ENCODE data around the gene VEGFB. TPM values are rescaled to one million over a fixed set of nuclear protein-coding genes. Genes with fewer than 3 reads are reported as not detected.

The VEGFB gene
- polyA plus RNA-seq, 2 of the 4 experiments (the other 2 are of a cell fraction), result 6.8 to 26.5 TPM

GRCh38 chr11:64264371-64264852 is 30.0 kb downstream of the VEGFB start:
- H3K9me3 ChIP-seq, result no peaks in the 10 kb centered on the region
- no peak overlapping the region for H3K4me2 ChIP-seq
- no peak overlapping the region for H3K27ac ChIP-seq
- ChIA-PET CTCF (interaction anchor here (1.1 to 16.0 kb wide), 6 partner anchors 12 to 91 kb away, joined by 3 to 220 read pairs (median 4); partner anchors contain the start of genes CATSPERZ, ESRRA, PLCB3 and PPP1R14B), POLR2A (no interaction called here)
- FAIRE-seq (no peak), ATAC-seq (no peak), DNase-seq (ENCODE audit: low read depth in 1 of 2, low spot score in 1 of 2) (no peak)
- H3K4me1 ChIP-seq, result peaks cover 14% of the 10 kb centered on the region
- no peak for TF ChIP-seq RFX5 (IDR thresholded peaks at IDR 0.05)
- no peak for TF ChIP-seq FOXS1 (CRISPR knock-in tag; IDR thresholded peaks at IDR 0.05)
- TF ChIP-seq SREBF2 (IDR thresholded peaks at IDR 0.05), result no peak
- TF ChIP-seq MAZ (IDR thresholded peaks at IDR 0.05; ENCODE audit: borderline replicate concordance, low read depth, low read length), result no peak
- no peak for TF ChIP-seq HDAC2 (IDR thresholded peaks at IDR 0.05)
- TF ChIP-seq, protein P1, sequence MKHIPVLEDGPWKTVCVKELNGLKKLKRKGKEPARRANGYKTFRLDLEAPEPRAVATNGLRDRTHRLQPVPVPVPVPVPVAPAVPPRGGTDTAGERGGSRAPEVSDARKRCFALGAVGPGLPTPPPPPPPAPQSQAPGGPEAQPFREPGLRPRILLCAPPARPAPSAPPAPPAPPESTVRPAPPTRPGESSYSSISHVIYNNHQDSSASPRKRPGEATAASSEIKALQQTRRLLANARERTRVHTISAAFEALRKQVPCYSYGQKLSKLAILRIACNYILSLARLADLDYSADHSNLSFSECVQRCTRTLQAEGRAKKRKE (CRISPR knock-in tag; IDR thresholded peaks at IDR 0.05; ENCODE audit: low read depth), result no peak
- no peak for TF ChIP-seq CHD2 (IDR thresholded peaks at IDR 0.05; ENCODE audit: low read length, partially characterized antibody)
- TF ChIP-seq ZFP36 (IDR thresholded peaks at IDR 0.05; ENCODE audit: borderline replicate concordance, partially characterized antibody), result no peak
- TF ChIP-seq BCL3 (IDR thresholded peaks at IDR 0.05), result no peak
- TF ChIP-seq, protein P2, sequence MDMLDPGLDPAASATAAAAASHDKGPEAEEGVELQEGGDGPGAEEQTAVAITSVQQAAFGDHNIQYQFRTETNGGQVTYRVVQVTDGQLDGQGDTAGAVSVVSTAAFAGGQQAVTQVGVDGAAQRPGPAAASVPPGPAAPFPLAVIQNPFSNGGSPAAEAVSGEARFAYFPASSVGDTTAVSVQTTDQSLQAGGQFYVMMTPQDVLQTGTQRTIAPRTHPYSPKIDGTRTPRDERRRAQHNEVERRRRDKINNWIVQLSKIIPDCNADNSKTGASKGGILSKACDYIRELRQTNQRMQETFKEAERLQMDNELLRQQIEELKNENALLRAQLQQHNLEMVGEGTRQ (IDR thresholded peaks at IDR 0.05), result no peak
- TF ChIP-seq POLR2AphosphoS2 (conservative IDR thresholded peaks at IDR 0.05; ENCODE audit: low read length), result no peak
- TF ChIP-seq, protein P3, sequence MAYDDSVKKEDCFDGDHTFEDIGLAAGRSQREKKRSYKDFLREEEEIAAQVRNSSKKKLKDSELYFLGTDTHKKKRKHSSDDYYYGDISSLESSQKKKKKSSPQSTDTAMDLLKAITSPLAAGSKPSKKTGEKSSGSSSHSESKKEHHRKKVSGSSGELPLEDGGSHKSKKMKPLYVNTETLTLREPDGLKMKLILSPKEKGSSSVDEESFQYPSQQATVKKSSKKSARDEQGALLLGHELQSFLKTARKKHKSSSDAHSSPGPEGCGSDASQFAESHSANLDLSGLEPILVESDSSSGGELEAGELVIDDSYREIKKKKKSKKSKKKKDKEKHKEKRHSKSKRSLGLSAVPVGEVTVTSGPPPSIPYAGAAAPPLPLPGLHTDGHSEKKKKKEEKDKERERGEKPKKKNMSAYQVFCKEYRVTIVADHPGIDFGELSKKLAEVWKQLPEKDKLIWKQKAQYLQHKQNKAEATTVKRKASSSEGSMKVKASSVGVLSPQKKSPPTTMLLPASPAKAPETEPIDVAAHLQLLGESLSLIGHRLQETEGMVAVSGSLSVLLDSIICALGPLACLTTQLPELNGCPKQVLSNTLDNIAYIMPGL (CRISPR knock-in tag; IDR thresholded peaks at IDR 0.05; ENCODE audit: borderline replicate concordance), result no peak
- no peak for TF ChIP-seq POLR2A (IDR thresholded peaks at IDR 0.05; ENCODE audit: low read length)
- TF ChIP-seq HES2 (IDR thresholded peaks at IDR 0.05), result no peak
- 91% methylated on average over 10 of the region's 10 CpGs for WGBS (ENCODE audit: missing lambda C conversion rate)
- H3K4me3 ChIP-seq, result no peak overlapping the region

- Histone ChIP-seq H3K27ac (no peak overlapping the region), H3K9me3 (no peaks in the 10 kb centered on the region), H3K4me1 (peaks cover 14% of the 10 kb centered on the region), H3K4me3 (no peak overlapping the region), H3K4me2 (no peak overlapping the region)
- ChIA-PET CTCF (interaction anchor here (1.2 to 16.0 kb wide), 5 partner anchors 11 to 37 kb away, joined by 3 to 220 read pairs (median 5); partner anchors contain the start of genes CATSPERZ, ESRRA, PLCB3 and PPP1R14B), POLR2A (no interaction called here)
- whole genome bisulfite sequencing (ENCODE audit: missing lambda C conversion rate), result 89% methylated on average over 30 of the region's 35 CpGs
- TF ChIP-seq MAFK (IDR thresholded peaks at IDR 0.05; ENCODE audit: partially characterized antibody) (no peak), HOXA7 (CRISPR knock-in tag; IDR thresholded peaks at IDR 0.05) (no peak)
- FAIRE-seq, result no peak
- DNase-seq (ENCODE audit: low read depth in 1 of 2, low spot score in 1 of 2), result no peak
- no peak for ATAC-seq
Observed at GRCh38 chr11:64265176-64266160, 31.1 kb downstream of the VEGFB start.

Data from A549 (cell line).